ENCODE data around the gene MANEAL. TPM values are rescaled to one million over a fixed set of nuclear protein-coding genes. Genes with fewer than 3 reads are reported as not detected.
A peak's percentile ranks its signal among the peaks of the same experiment; 100 is the strongest.

Gene MANEAL
- polyA plus RNA-seq, 1 donor, result 2.9 TPM

DNA sequence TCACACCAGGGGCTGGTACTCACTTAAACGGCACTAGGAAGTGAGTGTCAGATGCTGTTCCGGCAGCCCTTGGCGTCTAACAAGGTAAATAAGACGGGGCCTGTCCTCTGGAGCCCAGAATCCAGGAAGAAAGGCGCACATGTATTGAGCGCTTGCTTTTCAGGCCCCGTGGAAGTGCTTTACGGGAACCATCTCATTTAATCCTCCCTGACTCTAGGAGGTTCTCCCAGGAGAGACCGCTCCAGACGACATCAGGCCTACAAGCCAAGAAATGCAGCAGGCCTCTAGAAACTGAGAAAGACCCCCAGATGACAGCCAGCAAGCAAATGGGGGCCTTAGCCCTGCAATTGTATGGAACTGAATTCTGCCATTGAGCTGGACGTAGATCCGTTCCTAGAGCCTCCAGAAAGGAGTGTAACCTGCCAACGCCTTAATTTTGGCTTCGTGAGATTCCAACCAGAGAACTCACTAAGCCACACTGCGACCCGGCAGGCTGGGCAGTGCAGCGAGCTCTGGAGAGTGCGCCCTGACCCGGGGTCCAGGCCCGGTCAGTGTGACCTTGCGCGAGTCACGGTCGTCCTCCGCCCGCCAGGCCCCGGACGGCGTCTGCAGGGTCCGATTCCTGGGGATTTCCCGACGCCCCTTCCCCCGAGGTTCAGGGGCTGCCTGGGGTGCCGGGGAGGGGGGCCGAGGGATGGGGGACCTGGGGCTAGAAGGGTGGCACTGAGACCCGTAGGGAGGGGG is 532 bp upstream of the MANEAL start:
- no peak for DNase-seq

DNA sequence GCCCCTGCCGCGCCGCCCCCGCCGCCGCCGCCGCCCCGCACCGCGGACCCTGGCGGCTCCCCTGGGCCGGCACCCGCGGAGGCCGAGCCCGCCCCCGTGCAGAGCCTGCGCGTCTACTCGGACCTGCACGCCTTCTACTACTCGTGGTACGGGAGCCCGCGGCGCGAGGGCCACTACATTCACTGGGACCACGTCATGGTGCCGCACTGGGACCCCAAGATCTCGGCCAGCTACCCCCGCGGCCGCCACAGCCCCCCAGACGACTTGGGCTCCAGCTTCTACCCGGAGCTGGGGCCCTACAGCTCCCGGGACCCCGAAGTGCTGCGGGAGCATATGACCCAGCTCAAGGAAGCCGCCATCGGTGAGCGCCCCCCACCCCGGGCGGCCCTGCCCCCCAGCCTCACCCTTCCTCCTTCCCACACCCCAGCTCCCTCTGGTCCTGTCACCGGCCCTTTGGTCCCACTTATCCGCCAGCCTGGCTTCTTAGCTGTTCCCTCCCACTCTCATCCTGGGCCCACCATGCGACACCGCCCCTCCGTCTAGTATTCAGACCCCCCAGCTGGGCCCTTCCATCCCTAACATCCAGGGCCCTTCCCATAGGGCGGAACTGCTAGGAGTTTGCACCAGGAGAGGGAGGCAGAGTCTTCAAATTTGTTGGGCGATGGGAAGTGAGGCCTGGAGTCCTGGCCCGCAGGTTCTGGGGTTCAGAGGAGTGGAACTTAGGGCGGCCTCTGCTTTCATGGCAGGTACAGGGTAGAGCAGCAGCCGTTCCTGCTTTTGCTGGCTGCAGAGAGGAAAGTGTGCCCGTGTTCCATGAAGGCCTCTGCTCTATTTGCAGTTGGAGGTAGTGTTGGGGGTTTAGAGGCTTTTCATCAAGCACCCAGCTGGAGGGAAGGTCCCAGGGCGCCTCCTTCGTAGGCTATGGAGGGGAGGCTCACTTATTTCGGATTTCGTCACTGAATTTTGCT is 1.0 kb downstream of the MANEAL start:
- no peak for DNase-seq

DNA sequence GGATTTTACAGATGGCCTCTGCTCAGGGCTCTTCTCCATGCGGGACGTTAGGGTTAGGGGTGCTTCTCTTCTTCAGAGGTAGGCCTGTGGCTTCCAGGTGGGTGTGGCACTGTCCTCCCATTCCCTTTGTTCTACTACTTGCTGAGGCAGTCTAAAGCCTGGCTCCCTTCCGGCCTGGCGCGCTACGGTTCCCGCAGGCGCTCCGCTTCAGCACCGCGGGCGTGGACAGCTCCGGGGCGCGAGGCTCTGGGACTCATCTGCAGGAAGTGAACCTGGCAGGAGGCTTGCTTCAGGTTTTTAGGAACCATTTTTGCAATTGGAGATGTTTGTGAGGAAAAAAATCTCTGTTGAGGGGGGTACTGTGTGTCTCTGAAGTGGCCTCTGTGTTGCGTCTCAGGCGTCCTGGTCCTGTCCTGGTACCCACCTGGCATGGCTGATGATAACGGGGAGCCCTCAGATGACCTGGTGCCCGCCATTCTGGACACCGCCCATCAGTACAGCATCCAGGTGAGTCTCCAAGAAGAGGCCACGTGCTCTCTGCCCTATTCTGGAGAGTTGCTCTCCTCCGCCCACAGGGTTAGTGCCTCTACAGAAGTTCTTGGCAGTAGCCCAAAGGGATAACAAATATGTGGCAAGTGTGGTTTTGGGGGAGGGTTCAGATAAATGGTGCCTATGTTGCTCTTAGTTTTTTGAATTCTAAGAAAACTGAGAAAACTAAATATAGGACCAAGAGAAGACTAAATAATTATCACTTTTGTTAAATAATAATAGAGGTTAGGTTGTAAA is 1.9 kb downstream of the MANEAL start:
- peak; percentile 74 for DNase-seq

- no peak for DNase-seq
These were observed 4.2 kb downstream of the MANEAL start for GRCh38 chr1:37797750-37798345.

DNA sequence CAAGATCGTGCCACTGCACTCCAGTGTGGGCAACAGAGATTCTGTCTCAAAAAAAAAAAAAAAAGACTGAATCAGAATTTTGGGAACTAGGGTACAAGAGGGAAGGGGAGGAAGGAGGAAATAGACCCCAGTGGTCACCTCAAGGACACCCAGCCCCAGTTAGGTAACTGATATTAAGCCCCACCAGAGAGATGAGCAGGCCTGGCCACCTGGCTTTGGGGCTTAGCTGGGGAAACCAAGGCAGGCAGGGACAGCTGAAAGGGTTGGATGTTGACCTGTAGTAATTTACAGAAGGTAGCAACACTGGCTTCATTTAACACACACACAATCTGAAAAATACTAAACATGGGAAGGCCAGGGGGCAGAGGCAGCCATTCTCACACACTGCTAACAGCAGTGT is 8.8 kb downstream of the MANEAL start:
- DNase-seq, result no peak

DNA sequence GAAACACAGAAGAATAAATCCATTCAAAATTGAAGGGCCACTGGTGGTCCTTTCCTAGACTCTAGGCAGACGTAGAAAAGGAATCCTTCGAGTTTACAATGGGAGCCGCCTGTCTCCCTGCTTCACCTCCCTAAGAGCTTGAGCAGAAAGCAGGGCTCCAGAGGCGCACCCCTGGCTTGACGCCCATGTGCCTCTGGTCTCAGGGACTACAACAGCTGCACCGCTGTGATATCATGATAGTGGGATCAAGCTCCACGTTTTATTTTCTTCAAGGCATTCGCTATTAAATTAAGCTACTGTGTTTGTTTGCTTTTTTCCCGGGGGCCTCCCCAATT is 13.5 kb downstream of the MANEAL start:
- DNase-seq, result no peak

DNA sequence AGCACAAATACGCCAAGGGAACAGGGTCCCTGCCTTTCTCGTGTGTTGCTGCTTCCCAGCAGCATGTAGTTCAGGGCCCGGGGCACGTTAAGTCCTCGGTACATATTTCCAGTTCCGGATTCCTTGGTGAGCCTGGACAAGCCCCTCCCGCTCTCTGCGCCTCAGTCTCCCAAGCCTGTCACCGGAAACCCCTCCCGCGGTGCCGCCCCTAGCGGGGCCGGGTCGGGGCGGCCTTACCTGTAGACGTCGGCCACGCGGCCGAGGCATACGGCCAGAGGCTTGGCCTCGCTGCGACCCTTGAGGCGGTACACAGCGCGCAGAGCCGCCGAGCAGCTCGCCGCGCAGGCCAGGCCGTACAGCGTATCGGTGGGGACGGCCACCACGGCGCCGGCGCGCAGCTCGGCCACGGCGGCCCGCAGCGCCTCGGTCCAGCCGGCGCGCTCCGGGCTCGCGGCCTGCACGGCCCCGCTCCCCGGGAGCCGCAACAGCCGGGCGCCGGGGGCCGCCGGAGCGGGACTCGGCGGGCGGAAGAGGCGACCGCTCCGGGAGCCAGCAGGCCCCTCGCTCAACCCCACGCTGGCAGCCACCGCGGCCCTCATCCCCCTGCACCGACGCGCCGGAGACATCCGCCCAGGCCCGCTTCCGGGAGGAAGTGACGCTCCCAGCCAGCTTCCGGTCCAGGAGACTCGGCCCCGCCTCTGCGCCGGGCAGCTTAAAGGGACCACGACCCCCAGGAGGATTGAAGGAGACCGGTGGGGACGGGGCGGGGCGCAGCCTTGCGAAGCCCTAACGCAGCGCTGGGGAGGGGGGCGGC is 14.1 kb downstream of the MANEAL start, which contains the start of the genes C1orf122 and YRDC:
Gene C1orf122 (plus strand): TSS at position 236 of the 814 bp plus-strand sequence. CDS start 615 bp downstream, outside the sequence.
Gene YRDC (minus strand): TSS at position 654 of the 814 bp plus-strand sequence. CDS start 28 bp downstream, at position 626.
- peak; percentile 93 for DNase-seq

DNA sequence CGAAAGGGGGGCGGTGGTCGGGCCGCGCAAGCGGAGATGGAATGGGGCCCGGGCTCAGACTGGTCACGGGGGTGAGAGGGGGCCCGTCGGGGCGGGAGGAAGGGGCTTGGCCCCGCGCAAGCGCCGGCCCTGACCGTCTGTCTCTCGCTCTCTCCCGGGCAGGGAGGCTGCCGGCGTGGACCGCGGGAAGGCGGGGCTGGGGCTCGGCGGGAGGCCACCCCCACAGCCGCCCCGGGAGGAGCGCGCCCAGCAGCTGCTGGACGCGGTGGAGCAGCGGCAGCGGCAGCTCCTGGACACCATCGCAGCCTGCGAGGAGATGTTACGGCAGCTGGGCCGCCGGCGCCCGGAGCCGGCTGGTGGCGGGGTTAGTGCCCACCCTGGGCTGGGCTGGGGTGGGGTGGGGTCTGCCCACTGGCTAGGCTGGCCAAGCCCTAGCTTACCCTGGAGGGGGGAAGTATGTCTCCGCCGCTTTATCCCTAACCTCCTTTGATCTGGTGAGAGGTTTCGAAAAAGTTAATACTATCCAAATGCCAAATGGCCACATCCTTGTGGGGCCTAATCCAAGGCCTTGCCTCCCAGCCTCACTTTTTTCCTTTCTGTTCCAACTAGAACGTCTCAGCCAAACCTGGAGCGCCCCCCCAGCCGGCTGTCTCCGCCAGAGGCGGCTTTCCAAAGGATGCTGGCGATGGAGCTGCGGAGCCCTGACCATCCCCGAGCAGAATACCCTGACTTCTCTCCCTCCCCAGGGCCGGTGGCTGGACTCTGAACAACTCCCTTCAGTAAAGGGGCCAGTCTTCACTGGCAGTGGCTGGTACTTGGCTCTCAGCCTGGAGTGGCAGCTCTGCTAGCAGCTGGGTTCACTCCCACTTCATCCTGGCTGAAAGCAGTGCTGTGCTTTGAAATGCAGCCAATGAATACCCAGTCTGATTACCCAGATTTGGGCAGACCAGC is 15.0 kb downstream of the MANEAL start:
- peak; percentile 47 for DNase-seq

DNA sequence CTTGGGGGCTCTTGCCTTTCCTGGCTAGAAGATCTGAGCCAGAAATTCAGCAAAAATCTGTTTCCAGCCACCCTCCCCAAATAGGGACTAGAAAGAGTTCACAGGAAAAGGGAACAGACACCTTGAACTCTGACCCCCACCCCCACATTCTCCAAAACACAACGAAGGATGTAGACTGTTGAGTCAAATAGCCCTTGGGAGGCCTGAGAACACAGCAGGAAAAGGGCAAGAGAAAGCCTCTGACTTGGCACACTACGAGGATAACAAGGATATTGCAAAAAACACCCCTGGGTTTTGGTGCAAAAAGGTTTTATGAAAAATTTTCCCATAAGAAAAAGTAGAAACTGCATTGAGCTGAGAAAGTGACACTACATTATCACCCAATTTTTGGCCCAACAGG is 16.3 kb downstream of the MANEAL start:
- no peak for DNase-seq

GRCh38 chr1:37811027-37811655 is 17.5 kb downstream of the MANEAL start:
- DNase-seq, result peak; percentile 65

DNA sequence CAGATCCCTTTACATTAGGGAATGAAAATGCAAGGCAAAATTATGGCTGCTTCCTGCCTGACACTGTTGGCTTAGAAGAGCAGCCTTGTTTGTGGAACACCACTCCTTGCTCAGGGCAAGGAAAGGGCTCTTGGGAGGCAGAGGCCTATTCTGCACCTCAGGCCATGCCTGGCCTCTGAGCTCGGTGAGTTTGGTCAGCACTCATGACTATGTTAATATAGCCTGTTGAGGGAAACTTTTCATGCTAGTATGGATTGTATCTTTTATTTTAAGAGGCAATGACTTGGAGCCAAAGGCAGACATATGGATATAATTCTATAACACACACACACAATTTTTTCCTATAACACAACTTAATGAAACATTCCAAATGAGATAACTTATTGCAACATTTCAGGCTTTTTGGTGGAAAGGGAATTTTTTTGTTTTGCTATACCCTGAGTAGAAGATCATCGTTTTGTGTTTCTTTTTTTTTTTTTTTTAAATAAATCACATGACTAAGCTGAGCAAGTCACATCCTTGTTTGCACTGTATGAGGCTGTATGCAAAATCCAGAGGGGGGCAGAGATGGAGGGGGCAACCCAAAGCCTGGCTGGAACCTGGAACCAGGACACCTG is 20.0 kb downstream of the MANEAL start:
- DNase-seq, result no peak

- DNase-seq, result no peak
These were observed 20.6 kb downstream of the MANEAL start for GRCh38 chr1:37814252-37814651.

DNA sequence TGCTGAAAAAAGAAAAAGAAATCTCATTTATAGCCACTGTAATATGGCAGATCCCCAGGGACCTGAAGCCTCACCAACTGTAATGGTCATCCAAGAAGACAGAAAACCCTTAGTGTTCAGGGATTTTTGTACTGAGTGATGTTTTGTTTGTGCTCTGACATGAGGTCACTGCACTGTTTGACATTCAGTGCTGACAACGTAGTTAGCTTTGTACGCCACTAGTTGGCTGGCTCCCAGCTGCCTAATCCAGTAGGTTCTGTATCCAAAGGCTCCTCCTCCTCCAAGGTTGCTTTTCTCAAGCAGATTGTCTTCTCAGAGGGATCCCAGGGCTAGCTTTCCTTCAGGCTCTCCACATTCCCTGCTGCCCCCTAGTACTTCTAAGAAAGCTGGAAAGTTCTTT is 23.8 kb downstream of the MANEAL start:
- no peak for DNase-seq

DNA sequence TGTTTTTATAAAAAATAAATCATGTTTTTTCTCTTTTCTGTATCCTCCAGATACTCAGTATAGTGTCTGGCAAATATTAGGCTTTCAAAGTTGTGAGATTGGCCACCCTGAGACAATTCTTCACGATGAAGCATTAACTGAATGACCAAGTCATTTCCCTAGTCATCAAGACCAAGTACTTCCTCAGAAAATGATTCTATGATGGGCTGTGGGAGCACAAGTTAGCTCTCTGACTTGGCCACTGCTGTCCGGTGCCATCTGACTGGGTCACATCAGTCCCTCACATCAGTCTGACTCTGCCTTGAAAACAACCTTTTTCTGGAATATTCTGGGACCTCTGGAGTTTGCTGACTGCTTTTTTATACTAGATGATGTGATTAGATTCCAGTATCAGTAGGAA is 27.8 kb downstream of the MANEAL start:
- no peak for DNase-seq

DNA sequence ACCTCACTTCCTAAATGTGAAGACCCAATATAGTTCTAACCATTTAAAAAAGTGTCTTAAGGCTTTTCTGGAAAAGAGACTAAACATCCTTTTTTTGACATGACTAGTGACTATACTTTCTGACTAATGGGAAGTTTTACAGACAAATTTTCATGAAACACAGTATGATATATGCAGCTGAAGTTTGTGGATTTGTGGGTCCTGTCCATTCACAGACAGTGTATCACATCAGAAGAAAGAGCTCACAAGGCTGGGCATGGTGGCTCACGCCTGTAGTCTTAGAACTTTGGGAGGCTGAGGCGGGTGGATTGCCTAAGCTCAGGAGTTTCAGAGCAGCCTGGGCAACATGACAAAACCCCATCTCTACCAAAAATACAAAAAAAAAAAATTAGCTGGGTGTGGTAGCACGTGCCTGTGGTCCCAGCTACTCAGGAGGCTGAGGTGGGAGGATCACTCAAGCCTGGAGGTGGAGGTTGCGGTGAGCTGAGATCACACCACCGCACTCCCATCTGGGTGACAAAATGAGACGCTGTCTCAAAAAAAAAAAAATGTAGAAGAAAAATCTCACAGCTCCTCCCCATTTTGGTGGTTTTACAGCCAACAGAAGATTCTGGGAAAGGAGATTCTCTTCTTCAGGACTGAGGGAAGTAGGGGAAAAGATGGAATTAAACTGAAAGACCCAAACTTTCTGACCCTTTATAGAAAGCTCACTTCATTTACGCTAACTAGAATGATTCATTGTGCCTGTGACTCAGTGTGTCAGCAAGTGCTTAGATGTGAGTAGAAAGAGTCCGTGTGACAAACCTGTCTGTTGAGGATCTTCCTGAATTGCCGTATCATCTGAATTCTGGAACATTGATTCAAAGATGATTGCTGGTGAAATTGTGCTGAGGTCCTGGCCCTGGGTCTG is 29.5 kb downstream of the MANEAL start:
- DNase-seq, result no peak

DNA sequence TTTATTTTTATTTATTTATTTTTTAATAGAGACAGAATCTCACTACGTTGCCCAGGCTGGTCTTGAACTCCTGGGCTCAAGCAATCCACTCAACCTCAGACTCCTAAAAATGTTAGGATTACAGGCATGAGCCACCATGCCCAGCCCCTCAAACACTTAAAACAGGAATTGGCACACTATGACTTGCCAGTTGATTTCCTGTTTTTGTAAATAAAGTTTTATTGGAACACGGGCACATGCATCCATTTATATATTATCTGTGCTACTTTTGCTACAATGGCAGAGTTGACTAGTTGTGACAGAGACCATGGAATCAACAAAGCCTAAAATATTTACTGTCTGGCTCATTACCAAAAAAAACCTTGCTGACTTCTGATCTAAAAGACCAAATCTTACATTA is 30.4 kb downstream of the MANEAL start:
- DNase-seq, result no peak

DNA sequence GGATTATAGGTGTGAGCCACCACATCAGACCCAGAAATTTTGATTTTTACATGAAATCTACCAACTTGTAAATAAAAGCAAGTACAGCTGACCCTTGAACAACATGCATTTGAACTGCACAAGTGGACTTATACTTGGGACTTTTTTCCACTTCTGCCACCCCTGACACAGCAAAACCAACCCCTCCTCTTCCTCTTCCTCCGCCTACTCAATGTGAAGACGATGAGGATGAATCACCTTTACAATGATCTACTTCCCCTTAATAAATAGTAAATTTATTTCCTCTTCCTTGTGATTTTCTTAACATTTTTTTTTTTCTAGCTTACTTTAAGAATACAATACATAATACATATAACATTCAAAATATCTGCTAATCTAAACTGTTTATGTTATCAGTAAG is 31.9 kb downstream of the MANEAL start:
- no peak for DNase-seq
